AG10803 (cell line): ENCODE results near the gene CSF1.

Experiments
- DNase-seq: peaks from one replicate; pipeline ENCODE4 v3.0.0; 2010; ENCODE audit warnings: low read depth
- H3K4me3 ChIP-seq: 2 replicates; pipeline ENCODE4 v1.5.1; 2011; ENCODE audit warnings: mild to moderate bottlenecking, low read length, control low read depth
- TF ChIP-seq, protein P1 (sequence below): conservative IDR thresholded peaks from 2 replicates; pipeline ENCODE4 v1.5.1; 2011; ENCODE audit warnings: mild to moderate bottlenecking, low read length, control low read depth, inconsistent platforms

Gene CSF1

DNA sequence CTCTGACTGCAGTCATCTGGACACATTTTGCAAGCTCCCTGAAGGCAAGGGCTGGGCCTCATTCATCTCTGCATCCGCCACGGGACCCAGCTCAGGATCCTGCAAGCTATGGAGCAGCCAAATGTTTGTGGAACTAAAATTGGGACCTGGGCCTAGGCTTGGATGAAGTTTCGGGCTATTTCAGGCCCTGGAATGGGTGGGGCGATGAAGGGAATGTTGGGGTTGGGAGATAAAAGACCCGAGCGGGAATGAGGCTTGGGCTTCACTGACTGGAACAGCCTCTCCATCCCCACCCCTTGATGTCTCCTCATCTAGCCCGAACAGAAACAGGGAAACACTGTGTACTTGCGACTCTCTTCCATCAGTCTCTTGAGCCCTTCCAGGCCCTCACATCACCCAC lies 66.6 kb downstream of the CSF1 start:
- no peak for DNase-seq
- no peak overlapping the region for H3K4me3 ChIP-seq
- TF ChIP-seq, protein P1, sequence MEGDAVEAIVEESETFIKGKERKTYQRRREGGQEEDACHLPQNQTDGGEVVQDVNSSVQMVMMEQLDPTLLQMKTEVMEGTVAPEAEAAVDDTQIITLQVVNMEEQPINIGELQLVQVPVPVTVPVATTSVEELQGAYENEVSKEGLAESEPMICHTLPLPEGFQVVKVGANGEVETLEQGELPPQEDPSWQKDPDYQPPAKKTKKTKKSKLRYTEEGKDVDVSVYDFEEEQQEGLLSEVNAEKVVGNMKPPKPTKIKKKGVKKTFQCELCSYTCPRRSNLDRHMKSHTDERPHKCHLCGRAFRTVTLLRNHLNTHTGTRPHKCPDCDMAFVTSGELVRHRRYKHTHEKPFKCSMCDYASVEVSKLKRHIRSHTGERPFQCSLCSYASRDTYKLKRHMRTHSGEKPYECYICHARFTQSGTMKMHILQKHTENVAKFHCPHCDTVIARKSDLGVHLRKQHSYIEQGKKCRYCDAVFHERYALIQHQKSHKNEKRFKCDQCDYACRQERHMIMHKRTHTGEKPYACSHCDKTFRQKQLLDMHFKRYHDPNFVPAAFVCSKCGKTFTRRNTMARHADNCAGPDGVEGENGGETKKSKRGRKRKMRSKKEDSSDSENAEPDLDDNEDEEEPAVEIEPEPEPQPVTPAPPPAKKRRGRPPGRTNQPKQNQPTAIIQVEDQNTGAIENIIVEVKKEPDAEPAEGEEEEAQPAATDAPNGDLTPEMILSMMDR: no peak

DNA sequence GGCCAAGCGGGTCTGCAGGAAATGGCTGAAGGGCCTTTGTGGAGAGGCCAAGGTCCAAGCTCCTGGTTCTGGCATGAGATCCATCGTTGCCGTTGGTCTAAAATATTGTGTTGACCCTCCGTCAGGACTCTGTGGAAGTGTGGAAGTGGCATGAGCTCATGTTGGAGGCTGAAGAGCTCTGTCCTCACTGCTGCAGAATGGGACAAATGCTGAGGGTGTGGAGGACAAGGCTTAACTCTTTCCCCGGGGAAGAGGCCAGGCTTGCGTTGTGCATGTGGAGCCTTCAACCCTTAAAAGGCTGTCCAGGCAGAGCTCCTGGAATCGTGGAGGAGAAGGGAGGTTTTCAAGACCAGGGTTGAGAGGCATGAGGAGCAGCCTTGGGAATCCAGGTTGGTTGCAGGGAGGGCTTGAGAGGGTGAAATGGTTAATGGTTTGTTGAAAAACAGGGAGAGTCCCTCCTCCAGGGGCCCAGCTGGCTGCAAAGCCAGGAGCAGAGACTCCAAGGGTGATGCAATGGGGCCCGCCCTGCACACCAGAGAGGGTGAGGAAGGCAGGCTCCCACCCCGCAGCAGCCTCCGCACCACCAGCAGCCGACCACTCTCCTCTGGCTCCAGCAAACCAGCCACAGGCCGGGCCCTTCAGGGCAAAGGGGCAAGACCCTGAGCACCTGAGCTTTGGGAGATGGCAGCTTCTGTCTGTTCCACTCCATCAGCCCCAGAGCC lies 67.2 kb downstream of the CSF1 start:
- no peak for DNase-seq
- no peak overlapping the region for H3K4me3 ChIP-seq
- TF ChIP-seq, protein P1: no peak

DNA sequence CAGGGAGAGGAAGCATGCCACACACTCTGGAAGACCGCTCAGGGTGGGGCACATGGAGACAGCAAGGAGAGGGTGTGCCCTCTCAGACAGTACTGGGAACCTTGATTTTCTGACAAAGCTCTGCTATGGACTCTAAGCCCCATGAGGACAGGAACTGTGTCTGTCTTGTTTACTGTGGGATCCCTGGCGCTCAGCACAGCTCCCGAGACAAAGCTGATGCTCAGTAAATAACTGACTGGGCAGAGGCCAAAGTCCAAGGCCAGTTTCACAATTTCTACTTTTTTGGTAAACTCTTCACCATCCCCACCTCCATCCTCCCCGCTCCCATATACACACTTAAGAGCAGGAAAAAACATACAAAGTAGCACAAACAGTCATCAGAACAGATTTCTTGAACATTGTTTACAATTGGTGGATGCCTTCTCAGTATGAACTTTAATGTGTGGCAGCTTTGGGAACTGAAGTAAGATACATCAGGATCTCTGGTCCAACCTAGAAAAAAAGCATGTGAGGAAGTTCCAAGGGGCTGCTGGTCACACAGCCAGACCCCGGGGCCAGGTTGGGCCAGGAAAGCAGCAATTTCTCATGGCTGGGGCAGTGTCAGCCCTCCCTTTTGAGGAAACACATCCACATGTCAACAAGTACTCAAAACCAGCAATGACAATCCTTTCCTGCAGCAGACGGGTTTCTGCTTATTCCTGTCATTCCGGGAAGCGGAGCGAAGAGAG lies 68.3 kb downstream of the CSF1 start:
- no peak for DNase-seq
- no peak overlapping the region for H3K4me3 ChIP-seq
- TF ChIP-seq, protein P1: no peak

DNA sequence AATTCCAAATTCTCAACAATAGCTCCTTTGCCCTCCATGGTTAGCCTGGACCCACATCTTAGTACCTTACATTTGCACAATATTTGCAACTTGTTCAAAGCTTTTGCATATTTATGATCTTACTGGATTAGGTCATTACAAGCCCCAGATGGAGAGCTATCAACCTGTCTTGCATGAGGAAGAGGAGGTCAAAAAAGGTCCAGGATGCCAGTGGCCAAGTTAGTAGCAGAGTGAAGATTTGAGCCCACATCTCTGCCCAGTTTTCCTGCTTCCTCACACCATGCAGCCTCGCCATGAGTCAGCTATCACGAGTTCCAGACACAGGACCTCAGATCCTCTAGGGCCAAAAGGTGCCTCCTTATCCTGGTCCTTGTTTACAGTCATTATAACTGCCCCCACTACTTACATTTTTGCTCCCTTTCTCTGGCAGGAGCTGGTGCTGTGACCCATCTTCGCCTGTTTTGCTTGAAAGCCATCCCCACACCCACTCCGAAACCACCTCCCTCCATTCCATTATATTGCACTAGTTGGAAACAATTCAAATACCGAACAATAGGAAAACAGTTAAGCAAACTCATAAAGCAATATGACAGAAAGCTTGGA lies 68.9 kb downstream of the CSF1 start:
- peak; percentile 79 for DNase-seq
- H3K4me3 ChIP-seq: no peak overlapping the region
- TF ChIP-seq, protein P1: no peak
